HK-2 (cell line): Measurements from ENCODE around the gene SGPL1.
A peak's percentile ranks its signal among the peaks of the same experiment; 100 is the strongest.
"Not testable (repeated sequence)": the region's sequence is repeated elsewhere in the genome, so short reads cannot be mapped to it uniquely, and the experiment has no call there.

Source experiments
- DNase-seq: peaks from one replicate; pipeline ENCODE4 v3.0.0-alpha.2; 2018; ENCODE audit not compliant: unreplicated experiment

The SGPL1 gene

GRCh38 chr10:70843333-70843732 is 27.6 kb downstream of the SGPL1 start:
- no peak for DNase-seq

- no peak for DNase-seq
These were observed 28.2 kb downstream of the SGPL1 start for GRCh38 chr10:70843776-70844489.

GRCh38 chr10:70845256-70845655 is 29.5 kb downstream of the SGPL1 start:
- DNase-seq: no peak

GRCh38 chr10:70845816-70846215 is 30.1 kb downstream of the SGPL1 start:
- DNase-seq: no peak

- DNase-seq: no peak
These were observed 31.0 kb downstream of the SGPL1 start for GRCh38 chr10:70846795-70847194.

- no peak for DNase-seq
These were observed 32.1 kb downstream of the SGPL1 start for GRCh38 chr10:70847659-70848360.

GRCh38 chr10:70849582-70850016 is 33.9 kb downstream of the SGPL1 start:
- peak; percentile 29 for DNase-seq

GRCh38 chr10:70850097-70850496 is 34.3 kb downstream of the SGPL1 start:
- DNase-seq: no peak

- no peak for DNase-seq
These were observed 36.1 kb downstream of the SGPL1 start for GRCh38 chr10:70851597-70852475.

- DNase-seq: no peak
These were observed 37.3 kb downstream of the SGPL1 start for GRCh38 chr10:70853038-70853437.

GRCh38 chr10:70853457-70853856 is 37.7 kb downstream of the SGPL1 start:
- DNase-seq: no peak

- no peak for DNase-seq
These were observed 40.7 kb downstream of the SGPL1 start for GRCh38 chr10:70856454-70856853.

GRCh38 chr10:70858759-70859158 is 43.0 kb downstream of the SGPL1 start:
- DNase-seq: no peak

GRCh38 chr10:70861495-70862197 is 45.9 kb downstream of the SGPL1 start:
- DNase-seq: not testable (repeated sequence)

GRCh38 chr10:70863470-70864160 is 47.9 kb downstream of the SGPL1 start:
- DNase-seq: no peak

- no peak for DNase-seq
These were observed 49.2 kb downstream of the SGPL1 start for GRCh38 chr10:70864935-70865334.

GRCh38 chr10:70866424-70866823 is 50.7 kb downstream of the SGPL1 start:
- peak; percentile 29 for DNase-seq

GRCh38 chr10:70872291-70872690 is 56.5 kb downstream of the SGPL1 start:
- no peak for DNase-seq

- DNase-seq: no peak
These were observed 58.3 kb downstream of the SGPL1 start for GRCh38 chr10:70874061-70874460.

- no peak for DNase-seq
These were observed 63.5 kb downstream of the SGPL1 start for GRCh38 chr10:70879207-70879606.

GRCh38 chr10:70880077-70880534 is 64.4 kb downstream of the SGPL1 start:
- peak; percentile 77 for DNase-seq
